ENCODE measurements around the gene RIMBP2.

GRCh38 chr12:130456375-130457199, 259.5 kb downstream of the RIMBP2 start:
- TF ChIP-seq, protein P1, sequence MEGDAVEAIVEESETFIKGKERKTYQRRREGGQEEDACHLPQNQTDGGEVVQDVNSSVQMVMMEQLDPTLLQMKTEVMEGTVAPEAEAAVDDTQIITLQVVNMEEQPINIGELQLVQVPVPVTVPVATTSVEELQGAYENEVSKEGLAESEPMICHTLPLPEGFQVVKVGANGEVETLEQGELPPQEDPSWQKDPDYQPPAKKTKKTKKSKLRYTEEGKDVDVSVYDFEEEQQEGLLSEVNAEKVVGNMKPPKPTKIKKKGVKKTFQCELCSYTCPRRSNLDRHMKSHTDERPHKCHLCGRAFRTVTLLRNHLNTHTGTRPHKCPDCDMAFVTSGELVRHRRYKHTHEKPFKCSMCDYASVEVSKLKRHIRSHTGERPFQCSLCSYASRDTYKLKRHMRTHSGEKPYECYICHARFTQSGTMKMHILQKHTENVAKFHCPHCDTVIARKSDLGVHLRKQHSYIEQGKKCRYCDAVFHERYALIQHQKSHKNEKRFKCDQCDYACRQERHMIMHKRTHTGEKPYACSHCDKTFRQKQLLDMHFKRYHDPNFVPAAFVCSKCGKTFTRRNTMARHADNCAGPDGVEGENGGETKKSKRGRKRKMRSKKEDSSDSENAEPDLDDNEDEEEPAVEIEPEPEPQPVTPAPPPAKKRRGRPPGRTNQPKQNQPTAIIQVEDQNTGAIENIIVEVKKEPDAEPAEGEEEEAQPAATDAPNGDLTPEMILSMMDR (IDR thresholded peaks at IDR 0.05), result no peak
- TF ChIP-seq POLR2A (IDR thresholded peaks at IDR 0.05; ENCODE audit: low read depth) (no peak), EP300 (IDR thresholded peaks at IDR 0.05) (no peak), POLR2AphosphoS5 (IDR thresholded peaks at IDR 0.05) (no peak)
